Measurements from ENCODE around the gene PCDHGB3.
"Not testable (repeated sequence)": the region's sequence is repeated elsewhere in the genome, so short reads cannot be mapped to it uniquely, and the experiment has no call there.

The PCDHGB3 gene

DNA sequence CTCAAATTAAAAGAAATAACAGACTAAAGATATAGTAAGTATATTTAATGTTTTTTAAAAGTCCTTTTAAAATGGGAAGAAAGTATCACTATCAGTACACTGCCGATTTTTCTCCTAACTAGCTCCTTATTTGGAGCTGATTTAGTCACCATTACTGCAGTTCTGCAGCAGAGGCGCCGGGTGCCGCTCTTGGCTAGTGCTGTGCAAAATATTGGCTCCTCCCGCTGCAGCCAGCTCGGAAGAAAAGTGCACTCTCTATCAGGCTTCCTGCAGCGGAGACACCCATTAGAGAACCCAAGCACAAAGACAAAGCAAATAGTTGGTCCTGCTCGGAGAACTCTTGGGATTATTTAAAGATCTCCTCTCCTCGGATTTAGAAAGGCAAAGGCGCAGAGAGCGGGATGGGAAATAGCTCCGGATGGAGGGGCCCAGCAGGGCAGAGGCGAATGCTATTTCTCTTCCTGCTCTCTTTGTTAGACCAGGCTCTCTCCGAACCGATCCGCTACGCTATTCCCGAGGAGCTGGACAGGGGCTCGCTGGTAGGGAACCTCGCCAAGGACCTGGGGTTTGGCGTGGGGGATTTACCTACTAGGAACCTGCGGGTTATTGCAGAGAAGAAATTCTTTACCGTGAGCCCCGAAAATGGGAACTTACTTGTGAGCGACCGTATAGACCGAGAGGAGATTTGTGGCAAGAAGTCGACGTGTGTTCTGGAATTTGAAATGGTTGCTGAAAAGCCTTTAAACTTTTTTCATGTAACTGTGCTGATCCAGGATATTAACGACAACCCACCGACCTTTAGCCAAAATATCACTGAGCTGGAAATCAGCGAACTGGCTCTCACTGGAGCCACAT lies at the start of gene PCDHGB3:
Gene PCDHGB3 (plus strand): TSS at position 249 of the 855 bp plus-strand sequence. CDS start 153 bp downstream, at position 402.
- intact Hi-C loops (cut with DNase I): no loop called here
- no peak for DNase-seq

DNA sequence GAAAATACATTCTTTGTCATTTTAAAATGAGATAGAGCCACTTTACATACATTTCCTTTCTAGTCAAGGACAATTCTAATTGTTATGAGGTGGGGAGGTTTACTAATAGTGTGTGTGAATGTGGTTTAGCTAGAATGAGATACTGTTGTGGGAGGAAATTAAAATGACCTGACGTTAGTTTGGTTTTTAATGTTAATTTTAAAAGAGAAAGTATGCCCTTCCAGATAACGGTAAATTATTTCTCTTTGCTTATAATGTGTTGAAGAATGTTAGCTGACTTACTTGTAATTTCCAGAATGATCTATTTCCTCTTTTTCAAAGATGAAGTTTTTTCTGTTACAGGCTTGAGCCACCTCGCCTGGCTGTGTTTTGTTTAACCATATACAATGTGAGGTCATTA lies 47.8 kb upstream of the PCDHGB3 start:
- DNase-seq: no peak
- intact Hi-C loops (cut with DNase I): no loop called here

DNA sequence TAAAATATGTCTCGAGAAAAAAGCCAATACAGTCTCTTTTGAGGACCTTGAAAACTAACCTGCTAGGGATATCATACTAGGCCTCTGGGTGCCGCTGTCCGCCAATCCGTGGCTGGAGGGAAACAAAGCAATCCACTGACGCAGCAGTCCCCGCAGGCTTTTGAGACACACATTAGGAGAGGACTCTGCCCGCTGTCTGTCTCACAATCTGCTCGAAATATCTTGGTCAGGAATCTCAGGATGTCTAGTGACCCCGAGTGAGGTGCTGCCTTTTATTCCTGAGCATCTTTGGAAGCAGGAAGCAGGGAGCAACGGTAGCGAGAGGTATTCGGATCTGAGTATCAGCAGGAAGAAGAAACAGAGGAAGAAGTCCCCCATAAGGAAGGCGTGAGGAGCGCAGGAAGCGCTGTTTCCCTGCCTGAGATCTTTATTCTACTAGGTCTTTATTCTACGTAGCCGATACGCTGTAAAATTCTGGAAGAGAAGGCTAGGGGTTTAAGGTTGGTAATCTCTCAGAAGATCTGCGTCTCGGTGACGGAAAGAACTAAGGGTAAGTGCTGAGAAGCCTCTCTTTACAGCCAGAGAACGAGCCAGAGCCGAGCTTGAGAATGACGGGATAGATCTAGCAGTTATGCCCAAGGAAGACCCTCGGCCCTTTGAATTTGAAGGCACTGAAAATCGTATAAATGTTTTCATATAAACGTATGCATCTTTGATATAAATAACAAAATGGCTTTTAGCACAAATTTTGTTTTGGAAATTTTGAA lies 43.8 kb upstream of the PCDHGB3 start:
- DNase-seq: peak; percentile 22 to 95 (median 72)
- intact Hi-C loops (cut with DNase I): loop anchor here (2.0 kb wide), 1 partner anchor 235 kb away; no protein-coding TSS in a partner anchor

DNA sequence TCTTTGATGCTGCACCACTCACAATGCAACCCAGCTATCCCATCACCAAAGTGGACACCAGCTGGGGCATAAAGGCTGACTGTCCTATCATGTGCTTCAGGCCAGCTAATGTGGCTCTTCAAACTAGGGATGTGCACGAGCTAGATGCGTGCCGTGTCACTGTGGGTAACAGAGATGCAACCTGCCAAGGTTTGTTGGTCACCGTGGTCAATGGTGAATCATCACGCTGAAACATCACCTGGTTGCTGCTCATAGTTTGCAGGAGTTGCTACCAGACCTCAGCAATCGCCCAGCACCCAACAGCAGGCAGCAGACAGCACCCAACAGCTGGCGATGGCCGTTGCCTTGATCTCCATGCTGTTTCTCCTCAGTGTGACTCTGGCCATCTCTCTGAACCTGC lies 41.8 kb upstream of the PCDHGB3 start:
- intact Hi-C loops (cut with DNase I): no loop called here
- DNase-seq: no peak

DNA sequence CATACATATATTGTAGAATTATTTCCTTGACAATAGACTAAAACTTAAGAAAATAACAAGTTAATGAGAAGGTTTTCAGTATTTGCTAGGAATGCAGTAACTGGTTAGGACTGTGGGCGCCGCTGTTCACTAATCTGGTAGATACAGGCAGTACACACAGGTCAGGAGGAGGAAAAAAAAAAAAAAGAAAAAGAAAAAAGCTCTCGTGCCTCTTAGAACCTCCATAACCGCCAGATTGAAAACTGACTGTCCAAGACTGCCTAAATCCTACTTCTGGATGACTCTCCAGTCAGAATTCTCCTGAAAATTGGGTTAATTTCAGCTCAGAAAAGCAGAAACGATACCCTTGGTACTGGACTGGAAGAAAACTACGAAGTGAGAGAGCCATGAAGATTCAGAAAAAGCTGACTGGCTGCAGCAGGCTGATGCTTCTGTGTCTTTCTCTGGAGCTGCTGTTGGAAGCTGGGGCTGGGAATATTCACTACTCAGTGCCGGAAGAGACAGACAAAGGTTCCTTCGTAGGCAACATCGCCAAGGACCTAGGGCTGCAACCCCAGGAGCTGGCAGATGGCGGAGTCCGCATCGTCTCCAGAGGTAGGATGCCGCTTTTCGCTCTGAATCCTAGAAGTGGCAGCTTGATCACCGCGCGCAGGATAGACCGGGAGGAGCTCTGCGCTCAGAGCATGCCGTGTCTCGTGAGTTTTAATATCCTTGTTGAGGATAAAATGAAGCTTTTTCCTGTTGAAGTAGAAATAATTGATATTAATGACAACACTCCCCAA lies 39.6 kb upstream of the PCDHGB3 start, which contains the start of gene PCDHGA1:
Gene PCDHGA1 (plus strand): TSS at position 216 of the 782 bp plus-strand sequence.
- intact Hi-C loops (cut with DNase I): no loop called here
- DNase-seq: no peak

DNA sequence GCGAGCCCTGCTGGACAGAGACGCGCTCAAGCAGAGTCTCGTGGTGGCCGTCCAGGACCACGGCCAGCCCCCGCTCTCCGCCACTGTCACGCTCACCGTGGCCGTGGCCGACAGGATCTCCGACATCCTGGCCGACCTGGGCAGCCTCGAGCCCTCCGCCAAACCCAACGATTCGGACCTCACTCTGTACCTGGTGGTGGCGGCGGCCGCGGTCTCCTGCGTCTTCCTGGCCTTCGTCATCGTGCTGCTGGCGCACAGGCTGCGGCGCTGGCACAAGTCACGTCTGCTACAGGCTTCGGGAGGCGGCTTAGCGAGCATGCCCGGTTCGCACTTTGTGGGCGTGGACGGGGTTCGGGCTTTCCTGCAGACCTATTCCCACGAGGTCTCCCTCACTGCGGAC lies 37.5 kb upstream of the PCDHGB3 start:
- DNase-seq; intact Hi-C loops (cut with DNase I): not testable (repeated sequence)

DNA sequence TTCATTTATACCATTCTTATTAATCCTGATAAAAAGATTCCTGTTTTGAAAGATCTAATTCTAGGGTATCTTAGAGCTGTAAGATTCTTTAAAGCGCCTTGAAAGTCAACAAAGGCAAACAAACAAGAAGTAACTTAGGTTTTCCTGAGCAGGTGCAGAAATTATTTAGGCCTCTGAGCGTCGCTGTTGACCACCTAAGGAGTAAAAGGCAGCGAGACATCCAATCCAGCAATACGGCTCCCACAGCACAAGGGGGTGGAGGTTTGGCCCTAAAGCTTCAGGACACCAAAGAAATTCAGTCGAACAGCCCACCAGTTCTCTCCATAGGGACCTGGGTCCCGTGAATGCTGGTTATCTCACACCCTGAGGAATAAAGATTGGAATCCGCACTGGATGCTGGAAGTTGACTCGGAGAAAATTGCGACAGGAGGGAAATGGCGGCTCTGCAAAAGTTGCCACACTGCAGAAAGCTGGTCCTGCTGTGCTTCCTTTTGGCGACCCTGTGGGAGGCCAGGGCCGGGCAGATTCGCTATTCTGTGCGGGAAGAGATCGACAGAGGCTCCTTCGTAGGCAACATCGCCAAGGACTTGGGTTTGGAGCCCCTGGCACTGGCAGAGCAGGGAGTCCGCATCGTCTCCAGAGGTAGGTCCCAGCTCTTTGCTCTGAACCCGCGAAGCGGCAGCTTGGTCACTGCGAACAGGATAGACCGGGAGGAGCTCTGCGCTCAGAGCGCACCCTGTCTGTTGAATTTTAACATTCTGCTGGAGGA lies 31.3 kb upstream of the PCDHGB3 start, which contains the start of gene PCDHGA2:
Gene PCDHGA2 (plus strand): TSS at position 223 of the 769 bp plus-strand sequence.
- intact Hi-C loops (cut with DNase I): no loop called here
- DNase-seq: no peak

DNA sequence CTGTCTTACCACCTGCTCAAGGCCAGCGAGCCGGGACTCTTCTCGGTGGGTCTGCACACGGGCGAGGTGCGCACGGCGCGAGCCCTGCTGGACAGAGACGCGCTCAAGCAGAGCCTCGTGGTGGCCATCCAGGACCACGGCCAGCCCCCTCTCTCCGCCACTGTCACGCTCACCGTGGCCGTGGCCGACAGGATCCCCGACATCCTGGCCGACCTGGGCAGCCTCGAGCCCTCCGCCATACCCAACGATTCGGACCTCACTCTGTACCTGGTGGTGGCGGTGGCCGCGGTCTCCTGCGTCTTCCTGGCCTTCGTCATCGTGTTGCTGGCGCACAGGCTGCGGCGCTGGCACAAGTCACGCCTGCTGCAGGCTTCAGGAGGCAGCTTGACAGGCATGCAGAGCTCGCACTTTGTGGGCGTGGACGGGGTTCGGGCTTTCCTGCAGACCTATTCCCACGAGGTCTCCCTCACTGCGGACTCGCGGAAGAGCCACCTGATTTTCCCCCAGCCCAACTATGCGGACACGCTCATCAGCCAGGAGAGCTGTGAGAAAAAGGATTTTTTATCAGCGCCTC lies 29.2 kb upstream of the PCDHGB3 start:
- DNase-seq; intact Hi-C loops (cut with DNase I): not testable (repeated sequence)

DNA sequence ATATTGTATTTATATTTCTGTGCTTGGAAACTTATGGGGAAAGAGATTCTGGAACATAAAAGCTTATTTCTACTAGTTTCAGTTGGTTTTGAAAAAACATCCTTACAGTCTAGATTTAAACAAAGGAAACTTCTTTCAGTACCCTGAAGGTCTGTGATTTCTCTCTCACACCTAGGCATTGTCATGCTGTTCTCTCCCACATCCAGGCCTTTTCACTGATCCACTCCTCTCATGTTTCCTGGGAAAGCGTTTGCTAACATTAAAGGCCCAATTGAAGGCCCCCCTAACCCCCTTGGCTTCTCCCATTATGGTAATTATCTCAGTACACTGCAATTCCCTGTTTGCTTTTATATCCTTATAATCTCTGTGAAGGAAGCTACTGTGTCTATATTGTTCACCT lies 27.3 kb upstream of the PCDHGB3 start:
- intact Hi-C loops (cut with DNase I): no loop called here

DNA sequence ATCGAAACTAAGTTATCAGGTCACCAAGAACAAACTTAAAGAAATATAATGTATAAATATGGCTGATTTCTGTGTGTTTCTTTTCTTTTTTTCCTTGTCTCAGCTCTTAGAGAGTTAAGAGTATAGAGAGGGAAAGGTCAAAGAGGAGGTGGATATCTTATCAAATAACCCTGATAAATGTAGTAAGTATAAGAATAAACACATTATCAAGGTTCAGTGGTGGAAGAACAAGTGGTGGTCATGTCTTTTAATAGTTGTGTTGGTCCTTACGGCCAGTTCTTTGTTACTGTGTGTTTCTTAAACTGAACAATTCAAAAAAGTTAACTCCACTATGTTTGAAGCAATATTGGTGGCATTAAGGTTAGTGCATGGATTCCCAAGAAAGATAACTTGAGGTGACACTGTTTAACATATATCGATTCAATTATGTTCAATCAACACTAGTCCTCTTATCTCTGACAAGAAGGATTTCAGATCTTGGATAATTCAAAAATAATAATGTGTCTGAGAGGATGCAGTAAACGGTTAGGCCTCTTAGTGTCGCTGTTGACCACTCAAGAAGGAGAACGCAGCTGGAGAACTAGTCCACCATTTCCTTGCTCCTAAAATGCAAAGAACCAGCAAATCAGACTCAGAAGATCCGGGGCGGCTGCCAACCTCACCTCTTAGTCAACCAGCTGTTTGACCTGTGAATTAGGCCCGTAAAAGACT lies 26.6 kb upstream of the PCDHGB3 start, which contains the start of gene PCDHGA3:
Gene PCDHGA3 (plus strand): TSS at position 588 of the 711 bp plus-strand sequence. CDS start 205 bp downstream, outside the sequence.
- intact Hi-C loops (cut with DNase I): no loop called here

More for the DNA sequence above, 27.3 kb upstream of the PCDHGB3 start:
- DNase-seq: no peak

DNA sequence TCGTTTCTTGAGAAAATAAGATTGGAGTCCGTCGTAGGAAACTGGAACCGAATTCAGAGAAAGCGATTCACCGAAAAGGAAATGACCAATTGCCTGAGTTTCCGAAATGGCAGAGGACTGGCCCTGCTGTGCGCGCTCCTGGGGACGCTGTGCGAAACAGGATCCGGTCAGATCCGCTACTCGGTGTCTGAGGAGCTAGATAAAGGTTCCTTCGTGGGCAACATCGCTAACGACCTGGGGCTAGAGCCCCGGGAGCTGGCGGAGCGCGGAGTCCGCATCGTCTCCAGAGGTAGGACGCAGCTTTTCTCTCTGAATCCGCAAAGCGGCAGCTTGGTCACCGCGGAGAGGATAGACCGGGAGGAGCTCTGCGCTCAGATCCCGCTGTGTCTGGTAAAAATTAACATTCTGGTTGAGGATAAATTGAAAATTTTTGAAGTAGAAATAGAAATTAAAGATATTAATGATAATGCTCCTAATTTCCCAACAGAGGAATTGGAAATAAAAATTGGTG lies 26.0 kb upstream of the PCDHGB3 start:
- intact Hi-C loops (cut with DNase I): no loop called here

More for the DNA sequence above, 26.6 kb upstream of the PCDHGB3 start, which contains the start of gene PCDHGA3:
- DNase-seq: no peak

DNA sequence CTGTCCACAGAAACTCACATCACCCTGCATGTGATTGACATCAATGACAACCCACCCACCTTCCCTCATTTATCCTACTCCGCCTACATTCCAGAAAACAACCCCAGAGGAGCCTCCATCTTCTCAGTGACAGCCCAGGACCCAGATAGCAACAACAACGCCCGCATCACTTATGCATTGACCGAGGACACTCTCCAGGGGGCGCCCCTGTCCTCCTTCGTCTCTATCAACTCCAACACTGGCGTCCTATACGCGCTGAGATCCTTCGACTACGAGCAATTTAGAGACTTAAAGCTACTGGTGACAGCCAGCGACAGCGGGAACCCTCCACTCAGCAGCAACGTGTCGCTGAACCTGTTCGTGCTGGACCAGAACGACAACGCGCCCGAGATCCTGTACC lies 24.7 kb upstream of the PCDHGB3 start:
- intact Hi-C loops (cut with DNase I): no loop called here
- no peak for DNase-seq

More for the DNA sequence above, 26.0 kb upstream of the PCDHGB3 start:
- no peak for DNase-seq

DNA sequence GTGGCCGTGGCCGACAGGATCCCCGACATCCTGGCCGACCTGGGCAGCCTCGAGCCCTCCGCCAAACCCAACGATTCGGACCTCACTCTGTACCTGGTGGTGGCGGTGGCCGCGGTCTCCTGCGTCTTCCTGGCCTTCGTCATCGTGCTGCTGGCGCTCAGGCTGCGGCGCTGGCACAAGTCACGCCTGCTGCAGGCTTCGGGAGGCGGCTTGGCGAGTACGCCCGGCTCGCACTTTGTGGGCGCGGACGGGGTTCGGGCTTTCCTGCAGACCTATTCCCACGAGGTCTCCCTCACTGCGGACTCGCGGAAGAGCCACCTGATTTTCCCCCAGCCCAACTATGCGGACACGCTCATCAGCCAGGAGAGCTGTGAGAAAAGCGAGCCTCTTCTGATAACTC lies 24.0 kb upstream of the PCDHGB3 start:
- intact Hi-C loops (cut with DNase I): loop anchor here (2.0 kb wide), 1 partner anchor 79 kb away; no protein-coding TSS in a partner anchor
- not testable (repeated sequence) for DNase-seq

DNA sequence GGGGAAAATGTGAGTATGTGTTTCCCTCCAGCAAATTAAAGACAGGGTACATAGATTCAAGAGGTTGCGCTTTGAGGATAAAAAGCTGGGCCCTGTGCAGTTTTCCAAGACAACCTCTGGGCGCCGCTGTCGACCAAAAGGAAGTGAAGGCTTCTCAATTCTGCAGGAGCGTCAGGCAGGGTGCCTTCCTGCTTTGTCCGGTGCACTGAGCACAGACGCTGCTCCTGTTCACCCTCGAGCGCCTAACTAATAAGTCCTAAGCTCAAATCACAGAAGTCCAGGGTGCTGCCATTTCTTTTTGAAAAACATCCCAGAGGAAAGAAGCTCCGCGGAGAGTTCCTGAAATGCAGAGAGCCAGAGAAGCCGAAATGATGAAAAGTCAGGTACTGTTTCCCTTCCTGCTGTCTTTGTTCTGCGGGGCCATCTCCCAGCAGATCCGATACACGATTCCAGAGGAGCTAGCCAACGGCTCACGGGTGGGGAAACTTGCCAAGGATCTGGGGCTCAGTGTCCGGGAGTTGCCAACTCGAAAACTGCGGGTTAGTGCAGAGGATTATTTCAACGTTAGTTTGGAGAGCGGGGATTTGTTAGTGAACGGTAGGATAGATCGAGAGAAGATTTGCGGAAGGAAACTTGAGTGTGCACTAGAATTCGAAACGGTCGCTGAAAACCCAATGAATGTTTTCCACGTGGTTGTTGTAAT lies 20.0 kb upstream of the PCDHGB3 start, which contains the start of gene PCDHGB1:
Gene PCDHGB1 (plus strand): TSS at position 183 of the 703 bp plus-strand sequence. CDS start 162 bp downstream, at position 345.
- peak in 3 of 10 donors; percentile 33 to 35 (median 33) for DNase-seq
- intact Hi-C loops (cut with DNase I): no loop called here

DNA sequence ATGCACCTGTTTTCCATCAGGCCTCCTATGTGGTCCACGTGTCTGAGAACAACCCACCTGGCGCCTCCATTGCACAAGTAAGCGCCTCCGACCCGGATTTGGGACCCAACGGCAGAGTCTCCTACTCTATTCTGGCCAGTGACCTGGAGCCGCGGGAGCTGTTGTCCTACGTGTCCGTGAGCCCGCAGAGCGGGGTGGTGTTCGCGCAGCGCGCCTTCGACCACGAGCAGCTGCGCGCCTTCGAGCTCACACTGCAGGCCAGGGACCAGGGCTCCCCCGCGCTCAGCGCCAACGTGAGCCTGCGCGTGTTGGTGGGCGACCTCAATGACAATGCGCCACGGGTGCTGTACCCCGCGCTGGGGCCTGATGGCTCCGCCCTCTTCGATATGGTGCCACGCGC lies 18.5 kb upstream of the PCDHGB3 start:
- DNase-seq: no peak
- intact Hi-C loops (cut with DNase I): no loop called here

DNA sequence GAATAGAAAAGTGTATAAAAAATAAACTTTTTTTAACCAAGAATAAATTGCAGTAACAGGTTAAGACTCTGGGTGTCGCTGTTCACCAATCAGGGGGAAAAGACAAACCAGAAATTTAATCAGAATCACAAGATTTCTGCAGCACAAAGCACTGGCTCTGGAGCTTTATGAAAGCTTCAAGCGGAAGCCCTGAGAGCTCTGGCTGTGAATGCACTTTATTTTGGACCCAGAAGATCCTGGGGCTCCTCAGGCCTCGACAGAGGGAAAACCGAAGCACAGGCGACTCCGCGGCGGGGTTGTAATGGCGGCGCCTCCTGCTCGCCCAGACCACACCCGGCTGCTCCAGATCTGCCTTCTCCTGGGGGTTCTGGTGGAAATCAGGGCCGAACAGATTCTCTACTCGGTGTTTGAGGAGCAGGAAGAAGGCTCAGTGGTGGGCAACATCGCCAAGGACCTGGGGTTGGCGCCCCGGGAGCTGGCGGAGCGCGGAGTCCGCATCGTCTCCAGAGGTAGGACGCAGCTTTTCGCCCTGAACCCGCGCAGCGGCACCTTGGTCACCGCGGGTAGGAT lies 15.1 kb upstream of the PCDHGB3 start, which contains the start of gene PCDHGA4:
Gene PCDHGA4 (plus strand): TSS at position 122 of the 570 bp plus-strand sequence. CDS start 87 bp downstream, at position 209.
- intact Hi-C loops (cut with DNase I): no loop called here
- no peak for DNase-seq

DNA sequence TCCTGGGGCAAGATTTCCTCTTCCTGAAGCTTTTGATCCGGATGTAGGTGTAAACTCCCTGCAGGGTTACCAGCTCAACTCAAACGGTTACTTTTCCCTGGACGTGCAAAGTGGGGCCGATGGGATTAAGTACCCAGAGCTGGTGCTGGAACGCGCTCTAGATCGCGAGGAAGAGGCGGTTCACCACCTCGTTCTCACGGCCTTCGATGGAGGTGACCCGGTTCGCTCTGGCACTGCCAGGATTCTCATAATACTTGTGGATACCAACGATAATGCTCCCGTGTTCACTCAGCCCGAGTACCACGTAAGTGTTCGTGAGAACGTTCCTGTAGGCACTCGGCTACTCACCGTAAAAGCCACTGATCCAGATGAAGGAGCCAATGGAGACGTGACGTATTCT lies 14.4 kb upstream of the PCDHGB3 start:
- intact Hi-C loops (cut with DNase I): no loop called here
- DNase-seq: peak in 1 of 10 donors; percentile 52
